HT1080 (cell line): Measurements from ENCODE around the gene PLEKHA6. TPM values are rescaled to one million over a fixed set of nuclear protein-coding genes. Genes with fewer than 3 reads are reported as not detected.

Experiments used
- DNase-seq: peaks from one replicate; pipeline ENCODE4 v3.0.0-alpha.2; 2015; ENCODE audit warnings: low read depth
- total RNA-seq: library from RNA; depleted of rRNA; stranded (reverse); fragments of >200 nt; shearing (Covaris generic); gene quantifications from 2 replicates; pipeline ENCODE4 v1.2.3, GENCODE V29; 2014

The PLEKHA6 gene
- total RNA-seq, 1 experiment from 2014 or later = 0.19 TPM

DNA sequence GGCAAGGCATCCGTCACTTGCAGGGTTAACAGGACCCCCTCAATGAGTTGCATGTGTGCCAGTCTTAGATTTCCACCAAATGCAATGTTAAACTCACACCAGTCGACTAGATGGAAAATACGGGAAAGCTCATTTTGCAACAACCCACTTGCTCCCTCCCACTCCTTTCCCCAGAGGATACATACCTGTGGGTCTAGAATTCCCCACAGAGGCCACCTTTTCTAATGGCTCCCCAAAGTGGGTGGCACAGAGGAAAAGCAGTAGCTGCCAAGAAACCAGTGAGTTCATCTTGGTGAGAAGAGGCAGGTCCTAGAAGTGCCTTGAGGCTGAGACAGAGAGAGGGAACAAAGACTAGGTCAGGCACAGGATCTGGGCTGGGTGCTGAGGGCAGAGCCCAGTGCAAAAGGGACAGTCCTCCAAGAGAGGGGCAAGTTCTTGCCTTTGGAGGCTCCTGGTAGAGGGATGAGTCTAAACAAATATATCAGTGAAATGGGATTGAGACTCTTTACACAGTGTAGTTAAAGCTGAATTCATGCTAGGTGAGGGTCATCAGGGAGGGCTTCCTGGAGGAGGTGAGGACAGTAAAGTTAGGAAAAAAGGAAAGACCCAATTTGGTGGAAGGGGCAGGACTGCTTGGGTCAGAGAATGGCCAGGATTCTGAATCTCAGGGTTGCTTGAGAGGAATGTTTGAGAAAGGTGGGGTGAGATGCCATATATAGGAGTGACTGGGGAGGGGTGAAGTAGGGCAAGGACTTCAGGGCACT is 167.0 kb downstream of the PLEKHA6 start:
- DNase-seq = no peak

- no peak for DNase-seq
These were observed 167.7 kb downstream of the PLEKHA6 start for GRCh38 chr1:204192046-204192445.

- DNase-seq = no peak
These were observed 168.3 kb downstream of the PLEKHA6 start for GRCh38 chr1:204191456-204191855.

- no peak for DNase-seq
These were observed 169.2 kb downstream of the PLEKHA6 start for GRCh38 chr1:204190212-204191211.

- DNase-seq = no peak
These were observed 170.6 kb downstream of the PLEKHA6 start for GRCh38 chr1:204188959-204189639.

GRCh38 chr1:204186597-204186996 is 173.1 kb downstream of the PLEKHA6 start:
- no peak for DNase-seq

DNA sequence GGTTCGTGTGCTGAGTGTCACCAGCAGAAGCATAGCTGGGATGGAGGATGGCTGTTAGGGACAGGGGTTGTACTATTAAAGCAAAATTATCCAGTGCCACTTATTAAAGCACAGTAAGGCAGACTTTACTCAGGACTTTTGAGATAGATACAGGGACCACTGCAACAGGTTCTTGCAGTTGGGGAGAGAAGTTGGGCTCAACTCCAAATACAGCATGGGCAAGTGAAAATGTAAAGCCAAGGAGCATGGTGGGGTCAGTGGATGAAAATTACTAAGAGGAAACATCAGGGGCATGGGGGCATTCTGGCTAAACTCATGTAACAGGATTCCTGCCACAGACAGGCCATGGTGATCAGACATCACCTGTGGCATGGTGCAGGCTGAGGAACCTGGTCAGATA is 178.6 kb downstream of the PLEKHA6 start:
- DNase-seq = no peak

- DNase-seq = no peak
These were observed 179.6 kb downstream of the PLEKHA6 start for GRCh38 chr1:204180133-204180532.

DNA sequence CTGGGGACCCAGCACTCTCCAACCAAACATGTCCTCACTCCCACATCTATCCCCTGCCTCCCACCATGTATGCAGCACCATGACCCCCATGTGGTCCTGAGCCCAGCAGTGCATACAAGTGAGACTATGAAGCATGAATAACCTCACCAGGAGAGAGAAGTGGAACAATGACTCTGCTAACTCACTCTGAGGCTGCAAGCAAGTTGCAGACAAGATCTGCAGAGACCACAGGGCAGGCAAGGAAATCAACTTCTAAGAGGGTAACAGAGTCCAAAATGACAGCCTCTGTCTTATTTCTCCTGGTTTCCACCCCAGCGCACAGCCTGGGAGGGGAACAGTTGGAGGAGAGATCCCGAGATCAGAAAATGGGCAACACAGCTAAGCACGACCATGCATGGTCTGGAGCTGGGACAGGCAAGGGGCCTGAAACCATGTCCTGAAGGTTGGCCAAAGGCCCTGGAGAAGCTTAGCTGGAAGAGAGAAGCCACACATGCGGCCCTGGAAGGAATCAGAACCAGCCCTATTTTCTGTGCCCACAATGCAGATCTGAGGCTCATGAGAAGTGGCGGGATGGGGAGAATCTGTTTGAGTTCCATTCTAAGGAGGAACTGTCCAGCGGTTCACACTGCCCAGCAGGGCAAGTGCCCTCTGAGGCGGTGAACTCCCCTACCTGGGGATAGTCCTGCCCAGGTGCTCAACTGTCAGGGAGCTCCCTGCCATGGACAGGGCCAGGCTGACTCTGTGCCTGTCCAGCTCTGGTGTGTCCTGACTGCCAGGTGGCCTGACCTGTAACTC is 181.0 kb downstream of the PLEKHA6 start:
- no peak for DNase-seq

DNA sequence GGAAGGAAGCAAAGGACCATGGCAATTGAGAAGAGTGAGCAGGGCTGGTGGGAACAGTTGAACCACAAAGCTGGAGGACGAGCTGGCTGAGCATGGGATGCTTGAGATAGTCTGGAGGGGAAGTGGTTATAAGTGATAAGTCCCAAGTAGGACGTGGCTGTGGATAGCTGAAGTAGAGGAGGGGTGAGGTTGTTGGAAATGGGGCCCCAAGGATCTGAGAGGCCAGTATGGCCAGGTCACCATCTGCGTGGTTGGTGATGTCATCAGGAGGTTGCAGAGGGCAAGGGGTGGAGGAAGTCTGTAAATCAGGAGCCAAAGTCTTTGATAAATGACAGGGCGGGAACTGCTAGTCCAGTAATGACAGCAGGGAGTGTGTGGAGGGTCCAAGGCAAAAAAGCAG is 182.6 kb downstream of the PLEKHA6 start:
- no peak for DNase-seq

DNA sequence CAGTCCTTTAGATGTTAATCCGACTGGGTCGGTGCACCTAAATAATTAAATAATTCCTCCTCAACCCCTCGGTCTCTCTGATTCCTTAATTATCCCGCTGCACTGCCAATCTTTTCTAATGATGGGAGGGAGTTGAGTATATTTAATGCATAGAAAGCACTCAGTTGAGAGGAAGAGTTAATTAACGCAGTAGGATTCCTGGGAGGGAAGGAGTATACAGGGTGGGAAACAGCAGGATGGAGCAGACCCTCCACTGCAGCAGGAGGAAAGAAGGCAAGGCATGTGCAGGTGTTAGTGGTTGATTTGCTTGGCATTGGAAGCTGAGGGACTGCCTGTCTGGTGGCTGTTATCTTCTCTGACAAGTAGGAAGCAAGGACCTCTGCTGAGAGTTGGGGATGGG is 183.7 kb downstream of the PLEKHA6 start:
- DNase-seq = no peak

DNA sequence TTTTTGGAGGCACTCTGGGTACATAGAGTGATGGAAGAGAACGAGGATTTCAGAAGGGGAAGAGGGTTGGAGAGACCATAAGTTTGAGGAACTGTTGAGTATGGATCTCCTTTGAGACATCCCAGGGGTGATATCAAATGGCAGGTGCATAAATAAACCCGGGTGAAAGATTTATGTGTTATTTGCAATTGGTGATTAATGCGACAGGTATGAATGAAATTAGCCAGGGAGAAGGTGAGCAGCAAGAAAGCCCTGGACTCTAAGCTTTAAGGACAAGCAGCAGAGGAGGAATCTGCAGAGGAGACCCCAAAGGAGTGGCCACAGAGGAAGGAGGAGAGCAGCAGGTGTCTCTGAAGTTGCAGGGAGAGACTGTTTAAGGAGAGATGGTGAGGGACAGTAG is 184.8 kb downstream of the PLEKHA6 start:
- DNase-seq = no peak

DNA sequence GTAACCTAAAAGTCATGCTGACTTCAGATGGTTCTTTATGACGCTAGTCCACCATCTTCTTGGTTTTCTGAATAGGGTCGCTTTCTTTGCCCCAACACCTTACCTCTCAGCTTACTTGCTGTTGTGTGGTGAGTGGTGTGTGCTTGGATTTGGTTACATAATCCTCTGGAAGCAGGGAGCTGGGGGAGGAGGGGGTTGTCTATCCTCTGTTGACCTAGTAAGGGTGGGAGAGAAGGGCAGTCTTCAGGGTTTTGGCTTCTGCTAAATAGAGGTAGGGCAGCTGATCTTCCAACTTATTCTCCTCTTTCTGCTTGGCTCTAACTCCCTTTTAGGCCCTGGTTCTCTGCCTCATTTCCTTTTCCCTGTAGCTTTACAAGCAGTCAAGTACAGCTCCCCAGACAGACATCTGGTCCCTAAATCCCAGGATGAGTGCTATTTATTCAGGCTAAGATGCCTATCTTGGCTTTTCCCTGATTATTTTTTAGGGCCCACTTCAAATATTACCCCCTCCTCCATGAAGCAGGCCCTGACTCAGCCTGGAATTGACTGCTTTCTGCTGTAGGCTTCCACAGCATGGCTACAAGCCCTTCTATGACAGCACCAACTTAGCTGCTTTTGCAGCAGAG is 187.2 kb downstream of the PLEKHA6 start:
- DNase-seq = no peak

DNA sequence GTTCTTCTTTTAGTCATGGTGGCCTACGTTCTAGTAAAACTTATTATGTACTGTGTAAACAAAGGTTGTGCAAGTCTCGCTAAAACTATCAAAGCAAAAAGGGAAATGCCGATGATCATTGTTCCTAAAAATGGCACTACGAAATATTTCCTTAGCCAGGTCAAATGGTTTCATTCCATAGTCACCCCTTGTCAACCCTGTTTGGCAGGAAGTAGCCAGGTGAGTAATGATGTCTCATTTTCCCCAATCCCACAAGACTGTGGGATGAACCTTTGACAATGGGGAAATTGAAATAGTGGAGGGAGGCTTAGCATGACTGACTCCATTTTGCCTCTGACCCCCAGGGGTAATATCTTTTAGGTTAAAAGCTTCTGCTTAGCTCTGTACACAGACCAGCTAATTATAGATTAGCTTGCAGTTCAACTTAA is 188.0 kb downstream of the PLEKHA6 start:
- peak; percentile 92 for DNase-seq

DNA sequence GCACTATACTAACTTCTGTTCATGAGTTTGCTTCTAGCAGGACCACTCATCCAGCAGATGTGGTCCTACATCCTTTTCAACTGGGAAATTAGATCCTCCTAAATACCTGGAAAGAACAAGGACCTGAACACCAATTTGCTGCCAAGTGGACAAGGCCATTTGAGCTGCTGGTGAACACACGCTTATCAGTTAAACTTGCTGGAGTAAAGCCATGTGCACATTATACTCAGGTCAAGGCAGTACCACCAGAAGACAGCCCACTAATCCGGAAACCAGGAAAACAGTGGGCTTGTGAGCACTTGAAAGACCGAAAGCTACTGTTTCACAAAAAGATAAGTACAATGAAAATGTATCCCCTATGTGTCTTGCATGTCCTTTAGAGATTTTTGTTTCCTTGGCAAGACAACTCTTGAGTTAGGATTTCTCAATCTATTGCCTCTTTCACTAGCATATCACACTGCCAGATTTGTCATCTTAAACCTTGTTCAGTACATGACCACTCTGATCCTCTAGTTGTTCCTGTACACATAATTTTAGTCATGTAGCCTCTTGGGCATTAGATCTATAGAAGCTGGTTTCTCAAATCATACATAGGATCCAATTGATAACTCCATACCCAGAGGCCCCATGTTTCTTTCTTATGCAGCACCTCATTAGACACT is 189.1 kb downstream of the PLEKHA6 start:
- no peak for DNase-seq

- DNase-seq = no peak
These were observed 189.9 kb downstream of the PLEKHA6 start for GRCh38 chr1:204169858-204170257.
